Uterus (tissue), 4 donors: ENCODE results near the gene MKS1. TPM values are rescaled to one million over a fixed set of nuclear protein-coding genes. Genes with fewer than 3 reads are reported as not detected.

Experiments
- DNase-seq, 2 donors: peaks; one replicate each; pipeline ENCODE4 v3.0.0-alpha.2; 2019 to 2020
- H3K27ac ChIP-seq, 2 donors: fragments of 200-600 bp; sonication (generic); 1 replicate in 1 of 2; 2 replicates in 1 of 2; pipeline ENCODE4 v1.5.1; 2016 to 2018
- H3K27me3 ChIP-seq, 2 donors: fragments of 200-600 bp; sonication (generic); one replicate each; pipeline ENCODE4 v1.5.1; 2018 to 2019; ENCODE audit warnings: control low read depth in 1 of 2
- H3K36me3 ChIP-seq, 2 donors: fragments of 200-600 bp; sonication (generic); one replicate each; pipeline ENCODE4 v1.5.1; 2019; ENCODE audit warnings: control low read depth in 1 of 2
- H3K4me1 ChIP-seq, 2 donors: fragments of 200-600 bp; sonication (generic); one replicate each; pipeline ENCODE4 v1.5.1; 2018 to 2019; ENCODE audit warnings: control low read depth in 1 of 2
- H3K4me3 ChIP-seq, 2 donors: fragments of 200-600 bp; sonication (generic); 1 replicate in 1 of 2; 2 replicates in 1 of 2; pipeline ENCODE4 v1.5.1; 2018 to 2019; ENCODE audit warnings: mild to moderate bottlenecking in 1 of 2
- H3K9me3 ChIP-seq, 2 donors: fragments of 200-600 bp; sonication (generic); one replicate each; pipeline ENCODE4 v1.5.1; 2019; ENCODE audit warnings: control low read depth in 1 of 2
- CTCF ChIP-seq, 4 experiments: fragments of 200-600 bp in 2 of 4; fragments of 450-650 bp in 2 of 4; sonication (generic) in 2 of 4; IDR thresholded peaks; one replicate each; pipeline ENCODE4 v1.5.1; 2016 to 2019; ENCODE audit warnings: antibody characterized with exemption in 4 of 4, mild to moderate bottlenecking in 2 of 4, moderate library complexity in 1 of 4
- POLR2A ChIP-seq, 2 donors: fragments of 450-650 bp; IDR thresholded peaks; one replicate each; pipeline ENCODE4 v1.6.1; 2016; ENCODE audit warnings: antibody characterized with exemption in 2 of 2, mild to moderate bottlenecking in 1 of 2, moderate library complexity in 1 of 2
- intact Hi-C: fragments of 100-400 bp; cut with DNase I; formaldehyde crosslinking; loops from one replicate; pipeline ENCODE4 v1.15.1; 2023; ENCODE audit warnings: low total_unique reads
- total RNA-seq, 4 donors: library from RNA; depleted of rRNA in 3 of 4; stranded (reverse); fragments of >200 nt in 3 of 4; gene quantifications; one replicate each; pipeline versions ENCODE4 v1.1.0 to v1.2.4, GENCODE V29; 2014 to 2023
- donor health status: DM: yes; HTN: yes; CAD: no.

MKS1 gene
- total RNA-seq, 4 donors from 2014 or later, result 4.4 to 23.2 (median 12.3) TPM

GRCh38 chr17:58265271-58265670, 46.2 kb upstream of the MKS1 start:
- H3K36me3 ChIP-seq, result no peaks in the 10 kb centered on the region
- H3K4me3 ChIP-seq, result no peak overlapping the region
- no peaks in the 10 kb centered on the region for H3K4me1 ChIP-seq
- TF ChIP-seq CTCF (IDR thresholded peaks at IDR 0.05), result no peak
- no peak for TF ChIP-seq POLR2A (IDR thresholded peaks at IDR 0.05)
- intact Hi-C loops, result no loop called here
- no peaks in the 10 kb centered on the region for H3K9me3 ChIP-seq
- no peak overlapping the region for H3K27ac ChIP-seq
- no peak for DNase-seq
- H3K27me3 ChIP-seq, result no peaks in the 10 kb centered on the region

- H3K36me3 ChIP-seq, result no peaks in the 10 kb centered on the region
- no peak overlapping the region for H3K27ac ChIP-seq
- H3K9me3 ChIP-seq, result no peaks in the 10 kb centered on the region
- no peaks in the 10 kb centered on the region for H3K4me1 ChIP-seq
- intact Hi-C loops, result no loop called here
- no peak for TF ChIP-seq POLR2A (IDR thresholded peaks at IDR 0.05)
- no peak for TF ChIP-seq CTCF (IDR thresholded peaks at IDR 0.05)
- H3K4me3 ChIP-seq, result no peak overlapping the region
- DNase-seq, result no peak
- no peaks in the 10 kb centered on the region for H3K27me3 ChIP-seq
Measured at GRCh38 chr17:58264407-58265103, 45.5 kb upstream of the MKS1 start.

DNA sequence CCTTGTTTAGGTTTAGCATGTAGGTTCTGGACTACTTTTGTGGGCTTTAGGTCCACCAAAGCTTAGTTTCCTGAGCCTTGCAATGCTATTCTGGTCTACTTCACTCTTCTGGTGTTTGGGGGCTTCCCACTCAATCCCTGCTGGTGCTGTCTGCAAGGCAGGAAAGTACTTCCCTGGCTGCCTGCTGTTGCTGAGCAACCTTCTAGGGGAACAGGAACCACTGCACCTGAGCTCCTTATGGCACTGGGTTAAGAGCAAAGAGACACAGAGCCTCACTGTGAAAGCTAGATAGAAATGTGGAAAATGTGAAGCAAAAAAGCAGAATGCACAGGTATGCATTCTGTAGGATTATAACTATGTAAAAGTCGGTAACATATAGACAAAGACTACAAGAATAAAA, 44.7 kb upstream of the MKS1 start:
- TF ChIP-seq CTCF (IDR thresholded peaks at IDR 0.05), result no peak
- no peak for TF ChIP-seq POLR2A (IDR thresholded peaks at IDR 0.05)
- Histone ChIP-seq H3K36me3 (no peaks in the 10 kb centered on the region), H3K27me3 (no peaks in the 10 kb centered on the region), H3K4me1 (no peaks in the 10 kb centered on the region), H3K4me3 (no peak overlapping the region), H3K27ac (no peak overlapping the region), H3K9me3 (no peaks in the 10 kb centered on the region)
- intact Hi-C loops, result no loop called here
- no peak for DNase-seq

GRCh38 chr17:58262149-58262548, 43.1 kb upstream of the MKS1 start:
- H3K4me1 ChIP-seq, result no peaks in the 10 kb centered on the region
- H3K27ac ChIP-seq, result no peak overlapping the region
- H3K36me3 ChIP-seq, result no peaks in the 10 kb centered on the region
- TF ChIP-seq POLR2A (IDR thresholded peaks at IDR 0.05), result no peak
- no peak for TF ChIP-seq CTCF (IDR thresholded peaks at IDR 0.05)
- no peak for DNase-seq
- H3K9me3 ChIP-seq, result no peaks in the 10 kb centered on the region
- H3K27me3 ChIP-seq, result no peaks in the 10 kb centered on the region
- H3K4me3 ChIP-seq, result no peak overlapping the region
- intact Hi-C loops, result no loop called here

- no peak for DNase-seq
- H3K4me3 ChIP-seq, result no peak overlapping the region
- no peaks in the 10 kb centered on the region for H3K9me3 ChIP-seq
- no peaks in the 10 kb centered on the region for H3K36me3 ChIP-seq
- TF ChIP-seq CTCF (IDR thresholded peaks at IDR 0.05) (no peak), POLR2A (IDR thresholded peaks at IDR 0.05) (no peak)
- intact Hi-C loops, result no loop called here
- no peaks in the 10 kb centered on the region for H3K4me1 ChIP-seq
- no peaks in the 10 kb centered on the region for H3K27me3 ChIP-seq
- H3K27ac ChIP-seq, result no peak overlapping the region
Measured at GRCh38 chr17:58254803-58255202, 35.7 kb upstream of the MKS1 start.
